ENCODE data around the gene CSNK1D. TPM values are rescaled to one million over a fixed set of nuclear protein-coding genes. Genes with fewer than 3 reads are reported as not detected.

CSNK1D gene
- total and polyA plus RNA-seq, 10 of the 15 experiments (the other 5 are each of a cell fraction or from before 2014, with no cell fraction given) = 5.7 to 105 (median 58.1) TPM

DNA sequence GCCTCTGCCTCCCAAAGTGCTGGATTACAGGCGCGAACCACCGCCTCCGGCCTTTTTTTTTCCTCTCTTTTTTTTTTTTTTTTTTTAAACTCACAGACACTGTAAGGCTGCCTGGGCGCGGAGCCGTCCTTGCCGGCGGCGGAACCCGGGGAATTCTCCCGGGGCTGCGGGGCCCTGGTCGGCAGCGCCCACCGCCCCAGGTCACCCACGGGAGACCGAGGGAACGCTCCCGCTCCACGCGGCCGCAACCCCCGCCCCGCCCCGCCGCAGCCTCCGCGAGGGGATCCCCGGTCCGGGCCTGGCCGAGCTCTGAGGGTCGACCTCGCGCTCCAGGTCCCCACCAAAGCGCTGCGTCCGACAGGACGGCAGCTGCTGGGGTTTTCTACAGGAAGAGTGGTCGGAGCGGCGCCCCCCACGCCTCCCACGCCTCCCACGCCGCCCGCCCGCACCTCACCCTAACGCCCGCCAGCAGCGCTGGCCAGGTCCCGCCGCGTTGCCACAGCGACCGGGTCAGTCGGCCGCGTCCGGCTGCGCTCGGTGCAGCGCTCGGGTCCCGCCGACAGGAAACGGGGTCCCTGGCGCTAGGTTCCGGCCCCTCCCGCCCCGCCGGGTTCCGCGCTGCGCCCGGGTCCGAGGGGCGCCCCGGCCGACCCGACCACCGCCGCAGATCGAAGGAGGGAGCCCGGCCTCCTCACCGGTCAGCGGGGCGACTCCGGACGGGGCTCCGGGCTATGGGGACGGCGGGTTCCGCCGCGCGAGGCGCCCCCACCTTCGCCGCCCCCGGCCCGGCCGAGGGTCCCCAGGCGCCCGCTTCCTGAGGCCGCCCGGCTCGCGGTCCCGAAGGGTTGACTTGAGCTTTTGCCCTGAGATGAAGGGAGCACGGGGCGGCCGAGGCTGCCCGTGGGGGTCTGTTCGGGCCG lies 60.9 kb downstream of the CSNK1D start, which contains the start of gene CCDC57 (continued):
- TF ChIP-seq, protein P1, sequence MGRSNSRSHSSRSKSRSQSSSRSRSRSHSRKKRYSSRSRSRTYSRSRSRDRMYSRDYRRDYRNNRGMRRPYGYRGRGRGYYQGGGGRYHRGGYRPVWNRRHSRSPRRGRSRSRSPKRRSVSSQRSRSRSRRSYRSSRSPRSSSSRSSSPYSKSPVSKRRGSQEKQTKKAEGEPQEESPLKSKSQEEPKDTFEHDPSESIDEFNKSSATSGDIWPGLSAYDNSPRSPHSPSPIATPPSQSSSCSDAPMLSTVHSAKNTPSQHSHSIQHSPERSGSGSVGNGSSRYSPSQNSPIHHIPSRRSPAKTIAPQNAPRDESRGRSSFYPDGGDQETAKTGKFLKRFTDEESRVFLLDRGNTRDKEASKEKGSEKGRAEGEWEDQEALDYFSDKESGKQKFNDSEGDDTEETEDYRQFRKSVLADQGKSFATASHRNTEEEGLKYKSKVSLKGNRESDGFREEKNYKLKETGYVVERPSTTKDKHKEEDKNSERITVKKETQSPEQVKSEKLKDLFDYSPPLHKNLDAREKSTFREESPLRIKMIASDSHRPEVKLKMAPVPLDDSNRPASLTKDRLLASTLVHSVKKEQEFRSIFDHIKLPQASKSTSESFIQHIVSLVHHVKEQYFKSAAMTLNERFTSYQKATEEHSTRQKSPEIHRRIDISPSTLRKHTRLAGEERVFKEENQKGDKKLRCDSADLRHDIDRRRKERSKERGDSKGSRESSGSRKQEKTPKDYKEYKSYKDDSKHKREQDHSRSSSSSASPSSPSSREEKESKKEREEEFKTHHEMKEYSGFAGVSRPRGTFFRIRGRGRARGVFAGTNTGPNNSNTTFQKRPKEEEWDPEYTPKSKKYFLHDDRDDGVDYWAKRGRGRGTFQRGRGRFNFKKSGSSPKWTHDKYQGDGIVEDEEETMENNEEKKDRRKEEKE (IDR thresholded peaks at IDR 0.05) = 0 out of 2 replicates have a peak, but pooled peaks have one; percentile 35
- 0 out of 2 replicates have a peak, but pooled peaks have one; percentile 20 for TF ChIP-seq RFX5 (IDR thresholded peaks at IDR 0.05; ENCODE audit: low read depth, low read length)
- TF ChIP-seq TBL1XR1 (IDR thresholded peaks at IDR 0.05; ENCODE audit: low read depth, low read length) = peak; percentile 64; the same call in 1 of the 2 replicates
- no peak for TF ChIP-seq EZH2 (IDR thresholded peaks at IDR 0.05; ENCODE audit: borderline replicate concordance, control insufficient read depth, low read depth, low read length)
- TF ChIP-seq SP1 (IDR thresholded peaks at IDR 0.05; ENCODE audit: low read depth, low read length) = peak; percentile 57
- TF ChIP-seq, protein P2, sequence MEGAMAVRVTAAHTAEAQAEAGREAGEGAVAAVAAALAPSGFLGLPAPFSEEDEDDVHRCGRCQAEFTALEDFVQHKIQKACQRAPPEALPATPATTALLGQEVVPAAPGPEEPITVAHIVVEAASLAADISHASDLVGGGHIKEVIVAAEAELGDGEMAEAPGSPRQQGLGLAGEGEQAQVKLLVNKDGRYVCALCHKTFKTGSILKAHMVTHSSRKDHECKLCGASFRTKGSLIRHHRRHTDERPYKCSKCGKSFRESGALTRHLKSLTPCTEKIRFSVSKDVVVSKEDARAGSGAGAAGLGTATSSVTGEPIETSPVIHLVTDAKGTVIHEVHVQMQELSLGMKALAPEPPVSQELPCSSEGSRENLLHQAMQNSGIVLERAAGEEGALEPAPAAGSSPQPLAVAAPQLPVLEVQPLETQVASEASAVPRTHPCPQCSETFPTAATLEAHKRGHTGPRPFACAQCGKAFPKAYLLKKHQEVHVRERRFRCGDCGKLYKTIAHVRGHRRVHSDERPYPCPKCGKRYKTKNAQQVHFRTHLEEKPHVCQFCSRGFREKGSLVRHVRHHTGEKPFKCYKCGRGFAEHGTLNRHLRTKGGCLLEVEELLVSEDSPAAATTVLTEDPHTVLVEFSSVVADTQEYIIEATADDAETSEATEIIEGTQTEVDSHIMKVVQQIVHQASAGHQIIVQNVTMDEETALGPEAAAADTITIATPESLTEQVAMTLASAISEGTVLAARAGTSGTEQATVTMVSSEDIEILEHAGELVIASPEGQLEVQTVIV (IDR thresholded peaks at IDR 0.05; ENCODE audit: borderline replicate concordance, partially characterized antibody) = no peak
- TF ChIP-seq, protein P3, sequence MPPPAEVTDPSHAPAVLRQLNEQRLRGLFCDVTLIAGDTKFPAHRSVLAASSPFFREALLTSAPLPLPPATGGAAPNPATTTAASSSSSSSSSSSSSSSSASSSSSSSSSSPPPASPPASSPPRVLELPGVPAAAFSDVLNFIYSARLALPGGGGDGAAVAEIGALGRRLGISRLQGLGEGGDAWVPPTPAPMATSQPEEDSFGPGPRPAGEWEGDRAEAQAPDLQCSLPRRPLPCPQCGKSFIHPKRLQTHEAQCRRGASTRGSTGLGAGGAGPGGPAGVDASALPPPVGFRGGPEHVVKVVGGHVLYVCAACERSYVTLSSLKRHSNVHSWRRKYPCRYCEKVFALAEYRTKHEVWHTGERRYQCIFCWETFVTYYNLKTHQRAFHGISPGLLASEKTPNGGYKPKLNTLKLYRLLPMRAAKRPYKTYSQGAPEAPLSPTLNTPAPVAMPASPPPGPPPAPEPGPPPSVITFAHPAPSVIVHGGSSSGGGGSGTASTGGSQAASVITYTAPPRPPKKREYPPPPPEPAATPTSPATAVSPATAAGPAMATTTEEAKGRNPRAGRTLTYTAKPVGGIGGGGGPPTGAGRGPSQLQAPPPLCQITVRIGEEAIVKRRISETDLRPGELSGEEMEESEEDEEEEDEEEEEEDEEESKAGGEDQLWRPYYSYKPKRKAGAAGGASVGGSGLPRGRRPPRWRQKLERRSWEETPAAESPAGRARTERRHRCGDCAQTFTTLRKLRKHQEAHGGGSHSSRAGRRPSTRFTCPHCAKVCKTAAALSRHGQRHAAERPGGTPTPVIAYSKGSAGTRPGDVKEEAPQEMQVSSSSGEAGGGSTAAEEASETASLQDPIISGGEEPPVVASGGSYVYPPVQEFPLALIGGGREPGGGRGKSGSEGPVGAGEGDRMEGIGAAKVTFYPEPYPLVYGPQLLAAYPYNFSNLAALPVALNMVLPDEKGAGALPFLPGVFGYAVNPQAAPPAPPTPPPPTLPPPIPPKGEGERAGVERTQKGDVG (CRISPR knock-in tag; IDR thresholded peaks at IDR 0.05) = no peak
- TF ChIP-seq ZNF207 (IDR thresholded peaks at IDR 0.05; ENCODE audit: borderline replicate concordance) = peak; percentile 83
- TF ChIP-seq MXI1 (IDR thresholded peaks at IDR 0.05; ENCODE audit: low read depth, low read length) = peak; percentile 93
- 0 out of 4 replicates have a peak, but pooled peaks of 1 of the 2 experiments have one; percentile 25 for TF ChIP-seq IKZF2 (IDR thresholded peaks at IDR 0.05)
- peak; percentile 93 to 100 for TF ChIP-seq EGR1 (IDR thresholded peaks at IDR 0.05; ENCODE audit: borderline replicate concordance in 1 of 2, low read depth in 2 of 2, low read length in 2 of 2)
- peak; percentile 59; the same call in 1 of the 3 replicates for TF ChIP-seq POU2F2 (IDR thresholded peaks at IDR 0.05; ENCODE audit: borderline replicate concordance, low read depth, low read length)
- no peak for TF ChIP-seq YBX1 (IDR thresholded peaks at IDR 0.05)
- peak; percentile 78 for TF ChIP-seq HCFC1 (IDR thresholded peaks at IDR 0.05; ENCODE audit: low read length)
- TF ChIP-seq NR2C1 (IDR thresholded peaks at IDR 0.05) = peak; percentile 90
- TF ChIP-seq BHLHE40 (IDR thresholded peaks at IDR 0.05; ENCODE audit: borderline replicate concordance in 1 of 2, low read depth in 2 of 2, low read length in 1 of 2) = peak in 1 of 2 experiments; percentile 57; a peak in 1 of 4 replicates
- peak; percentile 82; the same call in 1 of the 2 replicates for TF ChIP-seq GABPA (IDR thresholded peaks at IDR 0.05; ENCODE audit: low read depth)
- TF ChIP-seq RELA (IDR thresholded peaks at IDR 0.05; ENCODE audit: borderline replicate concordance, partially characterized antibody) = peak; percentile 57
- TF ChIP-seq MEF2B (IDR thresholded peaks at IDR 0.05; ENCODE audit: partially characterized antibody, poor library complexity, severe bottlenecking) = peak; percentile 24
- no peak for TF ChIP-seq CBFB (IDR thresholded peaks at IDR 0.05; ENCODE audit: low read depth)

All from GM12878 (cell line).